ENCODE results near the gene NXPH2.

DNA sequence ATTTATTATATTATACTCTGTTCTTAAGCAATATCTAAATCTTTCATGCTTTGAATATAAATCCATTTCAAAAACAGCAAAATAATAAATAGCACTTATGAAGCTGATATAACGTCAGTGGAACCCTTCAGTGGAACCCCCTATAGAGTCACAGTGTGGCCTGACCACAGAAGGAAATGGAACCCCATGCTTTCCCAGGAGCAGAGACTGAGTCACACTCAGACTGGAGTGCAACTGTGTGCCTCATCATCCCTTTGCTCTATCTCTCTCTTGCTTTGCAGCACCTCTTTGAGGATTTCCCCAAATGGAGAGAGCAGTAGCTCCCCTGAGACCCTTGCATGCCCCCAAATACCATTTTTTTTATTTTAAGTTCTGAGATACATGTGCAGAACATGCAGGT lies 13.1 kb downstream of the NXPH2 start:
- TF ChIP-seq YY1 (IDR thresholded peaks at IDR 0.05; ENCODE audit: insufficient read depth, insufficient read length) (no peak), ZNF274 (IDR thresholded peaks at IDR 0.05; ENCODE audit: low read depth, low read length) (no peak), SUZ12 (IDR thresholded peaks at IDR 0.05; ENCODE audit: extremely low read depth, insufficient read depth, insufficient read length) (no peak)

All from NT2/D1 (cell line).